ENCODE data around the gene CCDC39.
A peak's percentile ranks its signal among the peaks of the same experiment; 100 is the strongest.
"Not testable (repeated sequence)": the region's sequence is repeated elsewhere in the genome, so short reads cannot be mapped to it uniquely, and the experiment has no call there.

CCDC39 gene

GRCh38 chr3:180619723-180620122 is 59.6 kb downstream of the CCDC39 start:
- DNase-seq, result no peak

GRCh38 chr3:180618563-180618962 is 60.7 kb downstream of the CCDC39 start:
- not testable (repeated sequence) for DNase-seq

- no peak for DNase-seq
Measured at GRCh38 chr3:180617049-180617448, 62.2 kb downstream of the CCDC39 start.

- no peak for DNase-seq
Measured at GRCh38 chr3:180615954-180616353, 63.3 kb downstream of the CCDC39 start.

- no peak for DNase-seq
Measured at GRCh38 chr3:180612364-180612763, 66.9 kb downstream of the CCDC39 start.

- DNase-seq, result no peak
Measured at GRCh38 chr3:180611006-180611405, 68.3 kb downstream of the CCDC39 start.

GRCh38 chr3:180601688-180602666 is 77.3 kb downstream of the CCDC39 start, which contains the start of gene TTC14:
TTC14 (plus strand) TSS chr3:180602163; CDS start chr3:180602262, 99 bp downstream.
- DNase-seq, result peak; percentile 81 to 97 (median 87)

GRCh38 chr3:180600473-180600872 is 78.8 kb downstream of the CCDC39 start:
- DNase-seq, result no peak

GRCh38 chr3:180595559-180595935 is 83.7 kb downstream of the CCDC39 start:
- no peak for DNase-seq

GRCh38 chr3:180594631-180595558 is 84.4 kb downstream of the CCDC39 start:
- peak in 1 of 5 donors; percentile 11 for DNase-seq

- not testable (repeated sequence) for DNase-seq
Measured at GRCh38 chr3:180593631-180594030, 85.7 kb downstream of the CCDC39 start.

- DNase-seq, result no peak
Measured at GRCh38 chr3:180590396-180590795, 88.9 kb downstream of the CCDC39 start.

- no peak for DNase-seq
Measured at GRCh38 chr3:180580934-180581333, 98.4 kb downstream of the CCDC39 start.

- no peak for DNase-seq
Measured at GRCh38 chr3:180575571-180575970, 103.7 kb downstream of the CCDC39 start.

- DNase-seq, result no peak
Measured at GRCh38 chr3:180571831-180572598, 107.3 kb downstream of the CCDC39 start.

GRCh38 chr3:180570238-180570637 is 109.1 kb downstream of the CCDC39 start:
- no peak for DNase-seq

GRCh38 chr3:180564676-180565075 is 114.6 kb downstream of the CCDC39 start:
- DNase-seq, result no peak

Measured in T-helper 1 cell (primary cell).